22Rv1 (cell line): ENCODE data around the gene FILIP1.

Source experiments
- H3K27ac ChIP-seq: fragments of 450-650 bp; 2 replicates; pipeline ENCODE4 v1.5.1; 2017
- CTCF ChIP-seq: fragments of 450-650 bp; IDR thresholded peaks from 2 replicates; pipeline ENCODE4 v1.5.1; 2017; ENCODE audit warnings: mild to moderate bottlenecking
- ZFX ChIP-seq: fragments of 450-650 bp; IDR thresholded peaks from 2 replicates; pipeline ENCODE4 v1.6.1; 2017; ENCODE audit warnings: antibody characterized with exemption, borderline replicate concordance

FILIP1 gene

GRCh38 chr6:75350156-75350555 lies 143.4 kb downstream of the FILIP1 start:
- TF ChIP-seq CTCF (no peak), ZFX (no peak)
- H3K27ac ChIP-seq: no peak overlapping the region

GRCh38 chr6:75349262-75349984 lies 144.2 kb downstream of the FILIP1 start:
- H3K27ac ChIP-seq: no peak overlapping the region
- TF ChIP-seq ZFX: no peak
- TF ChIP-seq CTCF: no peak

GRCh38 chr6:75348882-75349261 lies 144.7 kb downstream of the FILIP1 start:
- TF ChIP-seq ZFX (no peak), CTCF (no peak)
- H3K27ac ChIP-seq: no peak overlapping the region

GRCh38 chr6:75347898-75348610 lies 145.5 kb downstream of the FILIP1 start:
- no peak for TF ChIP-seq ZFX
- no peak for TF ChIP-seq CTCF
- H3K27ac ChIP-seq: no peak overlapping the region

GRCh38 chr6:75345413-75345812 lies 148.2 kb downstream of the FILIP1 start:
- H3K27ac ChIP-seq: no peak overlapping the region; the same call in 1 of the 2 replicates
- TF ChIP-seq ZFX: no peak
- TF ChIP-seq CTCF: no peak

GRCh38 chr6:75344455-75344854 lies 149.1 kb downstream of the FILIP1 start:
- TF ChIP-seq ZFX (no peak), CTCF (no peak)
- H3K27ac ChIP-seq: no peak overlapping the region

- H3K27ac ChIP-seq: no peak overlapping the region
- no peak for TF ChIP-seq CTCF
- no peak for TF ChIP-seq ZFX
Observed at GRCh38 chr6:75344021-75344420, 149.6 kb downstream of the FILIP1 start.
